Skeletal muscle satellite cell (primary cell): ENCODE data around the gene USP33.
"Not testable (repeated sequence)": the region's sequence is repeated elsewhere in the genome, so short reads cannot be mapped to it uniquely, and the experiment has no call there.

Experiments
- H3K27me3 ChIP-seq: 2 replicates; pipeline ENCODE4 v1.7.0; 2013; ENCODE audit warnings: low read length; ENCODE audit not compliant: control insufficient read depth, insufficient read depth
- H3K36me3 ChIP-seq: 2 replicates; pipeline ENCODE4 v1.7.0; 2013; ENCODE audit warnings: mild to moderate bottlenecking, control low read depth, low read length; ENCODE audit not compliant: insufficient read depth
- H3K4me1 ChIP-seq: 2 replicates; pipeline ENCODE4 v1.7.0; 2013; ENCODE audit warnings: low read length; ENCODE audit not compliant: control insufficient read depth, insufficient read depth
- H3K4me2 ChIP-seq: 2 replicates; pipeline ENCODE4 v1.7.0; 2013; ENCODE audit warnings: mild to moderate bottlenecking, low read length
- H3K4me3 ChIP-seq: 2 replicates; pipeline ENCODE4 v1.7.0; 2013; ENCODE audit warnings: low read length
- H3K9ac ChIP-seq: 2 replicates; pipeline ENCODE4 v1.7.0; 2013; ENCODE audit warnings: mild to moderate bottlenecking, low read depth, low read length, moderate library complexity
- H3K9me3 ChIP-seq: replicated peaks from 2 replicates; pipeline ENCODE4 v1.7.0; 2013; ENCODE audit warnings: mild to moderate bottlenecking, control low read depth, low read length

Gene USP33

DNA sequence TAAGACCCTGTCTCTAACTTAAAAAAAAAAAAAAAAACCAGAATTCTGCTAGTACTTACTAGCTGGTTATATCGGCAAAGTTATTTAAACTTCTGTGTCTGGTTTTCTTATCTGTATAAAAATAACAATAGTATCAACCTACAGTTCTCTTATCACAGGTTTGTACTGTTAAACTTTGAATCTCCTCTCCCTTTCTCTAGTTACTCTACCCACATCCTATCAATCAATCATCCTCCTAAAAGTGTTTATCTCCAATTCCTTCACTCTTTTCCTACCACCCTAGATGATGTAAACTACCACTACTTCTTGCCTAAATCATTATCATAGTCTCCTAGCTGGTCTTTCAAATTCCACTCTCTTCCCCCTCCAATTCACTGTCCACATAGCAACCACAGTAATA lies 27.6 kb downstream of the USP33 start:
- no peak overlapping the region for H3K9ac ChIP-seq
- no peak overlapping the region for H3K4me3 ChIP-seq
- no peaks in the 10 kb centered on the region for H3K9me3 ChIP-seq
- peaks cover 41% of the 10 kb centered on the region for H3K36me3 ChIP-seq
- no peaks in the 10 kb centered on the region for H3K4me1 ChIP-seq
- no peaks in the 10 kb centered on the region for H3K27me3 ChIP-seq
- no peak overlapping the region for H3K4me2 ChIP-seq

DNA sequence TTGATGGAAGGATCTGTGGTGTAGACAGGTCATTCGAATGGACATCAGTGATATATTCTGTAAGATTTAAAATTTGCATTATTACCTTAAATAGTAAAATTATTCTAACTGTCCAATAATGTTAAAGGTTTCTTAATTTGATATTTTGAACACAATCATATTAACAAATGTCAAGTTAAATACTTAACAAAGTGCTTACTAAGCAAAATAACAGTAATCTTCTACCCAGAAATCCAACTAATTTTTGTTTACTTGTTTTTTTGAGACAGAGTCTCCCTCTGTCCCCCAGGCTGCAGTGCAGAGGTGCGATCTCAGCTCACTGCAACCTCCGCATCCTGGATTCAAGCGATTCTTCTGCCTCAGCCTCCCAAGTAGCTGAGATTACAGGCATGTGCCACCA lies 33.9 kb downstream of the USP33 start:
- no peak overlapping the region for H3K9ac ChIP-seq
- no peaks in the 10 kb centered on the region for H3K9me3 ChIP-seq
- H3K4me2 ChIP-seq: no peak overlapping the region
- H3K4me1 ChIP-seq: no peaks in the 10 kb centered on the region
- H3K27me3 ChIP-seq: no peaks in the 10 kb centered on the region
- no peak overlapping the region for H3K4me3 ChIP-seq
- H3K36me3 ChIP-seq: peaks cover 65% of the 10 kb centered on the region

DNA sequence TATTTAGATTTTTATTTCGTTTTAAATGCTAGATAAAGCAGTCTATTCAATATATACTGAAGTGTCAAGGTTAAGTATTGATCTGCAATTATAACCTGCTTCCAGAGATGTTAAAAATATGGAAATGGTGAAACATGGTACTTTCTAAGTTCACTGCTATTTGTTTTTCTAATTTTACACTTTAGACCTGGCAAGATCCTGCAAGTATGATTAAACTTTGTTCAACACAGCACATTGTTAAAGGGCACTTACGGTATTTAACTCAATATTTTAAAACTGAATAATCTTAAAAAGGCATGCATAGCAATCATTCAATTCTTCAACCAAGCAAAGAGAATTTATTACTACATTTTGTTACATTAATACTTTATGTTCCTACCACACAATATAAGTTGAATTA lies 41.5 kb downstream of the USP33 start:
- H3K36me3 ChIP-seq: peaks cover 65% of the 10 kb centered on the region

DNA sequence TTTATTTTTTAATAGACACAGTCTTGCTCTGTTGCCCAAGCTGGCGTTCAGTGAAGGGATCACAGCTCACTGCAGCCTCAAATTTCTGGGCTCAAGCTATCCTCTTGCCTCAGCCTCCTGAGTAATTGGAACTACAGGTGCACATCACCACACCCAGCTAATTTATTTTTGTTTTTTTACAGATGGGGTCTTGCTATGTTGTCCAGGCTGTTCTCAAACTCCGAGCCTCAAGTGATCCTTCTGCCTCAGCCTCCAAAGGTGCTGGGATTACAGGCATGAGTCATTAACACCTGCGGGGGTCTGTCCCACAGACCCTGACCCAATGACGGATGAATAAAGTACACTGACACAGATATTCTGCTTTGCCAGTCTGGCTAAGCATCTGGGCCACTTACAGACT lies 43.6 kb downstream of the USP33 start:
- H3K4me1 ChIP-seq: no peaks in the 10 kb centered on the region
- no peaks in the 10 kb centered on the region for H3K27me3 ChIP-seq
- no peaks in the 10 kb centered on the region for H3K9me3 ChIP-seq
- H3K4me3 ChIP-seq: no peak overlapping the region
- peaks cover 61% of the 10 kb centered on the region for H3K36me3 ChIP-seq
- H3K4me2 ChIP-seq: no peak overlapping the region
- H3K9ac ChIP-seq: no peak overlapping the region

More for the DNA sequence above, 41.5 kb downstream of the USP33 start:
- Histone ChIP-seq H3K9me3 (no peaks in the 10 kb centered on the region), H3K9ac (no peak overlapping the region), H3K4me2 (no peak overlapping the region), H3K4me1 (no peaks in the 10 kb centered on the region), H3K27me3 (no peaks in the 10 kb centered on the region), H3K4me3 (no peak overlapping the region)

DNA sequence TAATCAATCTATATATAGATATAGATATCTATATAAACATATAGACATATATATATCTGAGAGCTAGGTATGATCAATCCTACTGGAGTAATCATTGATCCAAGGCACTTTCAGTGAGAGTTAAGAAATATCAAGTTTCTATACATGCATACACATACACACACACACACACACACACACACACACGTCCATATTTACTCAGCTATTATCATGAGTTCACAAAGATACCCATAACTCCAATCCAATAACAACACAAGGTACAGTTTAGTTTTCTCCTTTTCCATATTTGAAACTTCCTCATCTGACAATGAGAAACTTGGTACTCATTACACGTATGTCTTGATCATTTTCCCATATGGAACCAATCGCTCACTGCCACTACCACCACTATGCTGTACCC lies 49.9 kb downstream of the USP33 start:
- peaks cover 4% of the 10 kb centered on the region for H3K4me1 ChIP-seq
- peaks cover 71% of the 10 kb centered on the region for H3K36me3 ChIP-seq
- no peaks in the 10 kb centered on the region for H3K27me3 ChIP-seq
- H3K9ac ChIP-seq: no peak overlapping the region
- no peaks in the 10 kb centered on the region for H3K9me3 ChIP-seq
- H3K4me3 ChIP-seq: no peak overlapping the region
- no peak overlapping the region for H3K4me2 ChIP-seq

DNA sequence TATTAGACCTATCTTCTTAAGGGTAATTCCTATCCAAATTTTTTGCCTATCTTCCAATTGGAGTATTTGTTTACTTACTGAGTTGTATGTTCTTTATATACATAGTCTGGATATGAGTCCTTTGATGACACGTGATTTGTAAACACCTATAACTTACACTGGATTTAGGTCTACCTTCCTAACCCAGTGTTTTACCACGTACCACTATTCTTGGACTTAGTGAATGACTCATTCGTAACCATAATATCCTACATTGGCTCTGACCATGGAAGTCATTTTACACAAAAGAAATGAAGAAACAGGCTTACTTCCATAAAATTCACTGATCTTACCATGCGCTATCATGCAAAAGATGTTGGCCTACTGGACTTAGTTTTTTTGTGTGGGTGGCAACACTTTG lies 53.3 kb downstream of the USP33 start:
- Histone ChIP-seq H3K4me1 (peaks cover 4% of the 10 kb centered on the region), H3K9me3 (no peaks in the 10 kb centered on the region), H3K9ac (no peak overlapping the region), H3K27me3 (no peaks in the 10 kb centered on the region), H3K36me3 (peaks cover 42% of the 10 kb centered on the region), H3K4me3 (no peak overlapping the region), H3K4me2 (no peak overlapping the region)

DNA sequence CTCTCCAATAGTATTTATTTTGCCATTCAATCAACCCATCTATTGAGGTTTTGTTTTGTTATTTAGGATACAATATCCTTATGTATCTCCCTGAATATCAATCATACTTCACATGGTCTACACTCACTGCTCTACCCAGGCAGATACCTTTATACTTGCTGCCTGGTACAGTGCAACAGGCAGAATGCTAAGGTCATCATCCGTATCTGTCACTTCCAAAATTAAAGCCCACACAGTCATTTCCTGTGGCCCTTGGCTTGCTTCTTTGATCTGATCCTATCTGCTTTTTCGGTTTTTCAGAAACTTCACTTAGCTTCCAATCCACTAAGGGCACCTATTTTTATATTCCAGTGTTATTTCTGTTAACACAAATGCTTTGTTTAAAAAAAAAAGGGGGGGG lies 54.9 kb downstream of the USP33 start:
- no peaks in the 10 kb centered on the region for H3K9me3 ChIP-seq
- H3K4me3 ChIP-seq: no peak overlapping the region
- H3K4me2 ChIP-seq: no peak overlapping the region
- no peak overlapping the region for H3K9ac ChIP-seq
- peaks cover 29% of the 10 kb centered on the region for H3K36me3 ChIP-seq
- H3K27me3 ChIP-seq: no peaks in the 10 kb centered on the region
- peaks cover 4% of the 10 kb centered on the region for H3K4me1 ChIP-seq

DNA sequence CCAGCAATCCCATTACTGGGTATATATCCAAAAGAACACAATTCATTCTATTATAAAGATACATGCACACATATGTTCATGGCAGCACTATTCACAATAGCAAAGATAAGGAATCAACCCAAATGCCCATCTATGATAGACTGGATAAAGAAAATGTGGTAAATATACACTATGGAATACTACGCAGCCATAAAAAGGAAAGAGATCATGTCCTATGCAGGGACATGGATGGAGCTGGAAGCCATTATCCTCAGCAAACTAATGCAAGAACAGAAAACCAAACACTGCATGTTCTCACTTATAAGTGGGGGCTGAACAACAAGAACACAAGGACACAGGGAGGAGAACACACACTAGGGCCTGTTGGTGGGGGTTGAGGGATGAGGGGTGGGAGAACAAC lies 60.0 kb downstream of the USP33 start:
- H3K36me3 ChIP-seq: peaks cover 14% of the 10 kb centered on the region
- not testable (repeated sequence) for H3K4me1 ChIP-seq, H3K4me2 ChIP-seq, H3K9ac ChIP-seq, H3K9me3 ChIP-seq, H3K4me3 ChIP-seq, H3K27me3 ChIP-seq

DNA sequence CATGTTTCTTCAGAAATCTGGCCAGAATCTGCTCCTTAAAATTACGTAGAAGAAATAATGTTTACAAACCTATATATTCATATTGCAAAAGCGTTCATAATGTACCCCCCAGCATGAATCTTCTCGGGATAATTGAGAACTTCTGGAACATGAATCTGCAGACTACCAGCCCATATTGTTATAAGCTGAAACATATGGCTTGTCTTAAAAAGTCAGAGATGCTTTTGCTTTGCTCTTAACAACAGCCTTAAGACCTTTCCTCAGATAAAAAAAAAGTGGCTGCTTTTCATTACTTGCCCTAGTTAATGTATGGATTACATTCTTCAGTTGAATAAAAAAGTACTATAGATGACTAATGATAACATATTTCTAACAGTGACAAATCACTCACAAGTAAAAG lies 62.2 kb downstream of the USP33 start:
- Histone ChIP-seq H3K27me3 (no peaks in the 10 kb centered on the region), H3K4me2 (no peak overlapping the region), H3K4me1 (no peaks in the 10 kb centered on the region), H3K9me3 (no peaks in the 10 kb centered on the region), H3K36me3 (peaks cover 20% of the 10 kb centered on the region), H3K9ac (no peak overlapping the region), H3K4me3 (no peak overlapping the region)

DNA sequence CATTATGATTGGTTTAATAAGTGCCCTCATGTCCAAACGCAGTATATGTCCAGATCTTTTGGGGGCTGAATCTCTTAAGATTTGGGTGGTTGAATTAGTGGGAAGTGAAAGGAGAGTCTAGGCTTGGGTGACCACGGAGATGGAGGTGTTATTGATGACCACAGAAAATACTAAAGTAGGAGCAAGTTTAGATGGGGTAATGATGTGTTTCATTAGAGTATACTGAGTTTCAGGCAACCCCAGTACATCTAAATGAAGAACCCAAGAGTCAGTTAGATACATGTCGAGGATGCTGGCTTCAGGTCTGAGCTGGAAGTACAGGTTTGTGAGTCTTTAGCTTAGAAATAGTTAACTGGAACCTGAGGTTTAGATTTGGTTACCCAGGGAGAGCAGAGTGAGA lies 70.7 kb downstream of the USP33 start:
- peaks cover 8% of the 10 kb centered on the region for H3K36me3 ChIP-seq
- no peak overlapping the region for H3K4me2 ChIP-seq
- no peak overlapping the region for H3K9ac ChIP-seq
- H3K4me1 ChIP-seq: peaks cover 8% of the 10 kb centered on the region
- no peaks in the 10 kb centered on the region for H3K9me3 ChIP-seq
- no peaks in the 10 kb centered on the region for H3K27me3 ChIP-seq
- H3K4me3 ChIP-seq: no peak overlapping the region

DNA sequence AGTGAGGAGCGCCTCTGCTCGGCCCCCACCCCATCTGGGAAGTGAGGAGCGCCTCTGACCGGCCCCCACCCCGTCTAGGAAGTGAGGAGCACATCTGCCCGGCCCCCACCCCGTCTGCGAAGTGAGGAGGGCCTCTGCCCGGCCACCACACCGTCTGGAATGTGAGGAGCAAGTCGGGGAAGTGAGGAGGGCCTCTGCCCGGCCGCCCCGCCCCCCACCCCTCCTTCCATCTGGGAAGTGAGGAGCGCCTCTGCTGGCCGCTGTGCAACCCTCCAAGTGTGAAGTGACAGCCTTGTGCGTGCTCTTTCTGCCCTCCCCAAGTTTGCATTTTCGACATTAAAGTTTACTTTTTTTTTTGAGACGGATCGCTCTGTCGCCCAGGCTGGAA lies 72.1 kb downstream of the USP33 start:
- Histone ChIP-seq H3K4me1 (peaks cover 13% of the 10 kb centered on the region), H3K9ac (no peak overlapping the region), H3K36me3 (peaks cover 4% of the 10 kb centered on the region), H3K4me2 (no peak overlapping the region), H3K27me3 (no peaks in the 10 kb centered on the region), H3K4me3 (no peak overlapping the region), H3K9me3 (no peaks in the 10 kb centered on the region)

DNA sequence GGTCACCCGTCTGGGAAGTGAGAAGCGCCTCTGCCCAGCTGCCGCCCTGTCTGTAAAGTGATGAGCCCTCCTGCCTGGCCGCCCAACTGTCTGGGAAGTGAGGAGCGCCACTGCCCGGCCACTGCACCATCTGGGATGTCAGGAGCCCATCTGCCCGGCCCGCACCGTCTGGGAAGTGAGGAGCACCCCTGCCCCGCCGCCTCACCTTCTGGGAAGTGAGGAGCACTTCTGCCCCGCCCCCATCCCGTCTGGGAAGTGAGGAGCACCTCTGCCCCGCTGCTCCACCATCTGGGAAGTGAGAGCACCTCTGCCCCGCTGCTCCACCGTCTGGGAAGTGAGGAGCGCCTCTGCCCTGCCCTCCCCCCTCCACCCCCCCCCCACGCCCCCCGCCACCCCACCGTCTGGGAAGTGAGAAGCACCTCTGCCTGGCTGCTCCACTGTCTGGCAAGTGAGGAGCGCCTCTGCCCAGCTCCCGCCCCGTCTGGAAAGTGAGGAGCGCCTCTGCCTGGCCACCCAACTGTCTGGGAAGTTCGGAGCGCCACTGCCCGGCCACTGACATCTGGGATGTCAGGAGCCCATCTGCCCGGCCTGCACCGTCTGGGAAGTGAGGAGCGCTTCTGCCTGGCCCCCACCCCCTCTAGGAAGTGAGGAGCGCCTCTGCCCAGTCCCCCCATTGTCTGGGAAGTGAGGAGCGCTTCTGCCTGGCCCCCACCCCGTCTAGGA lies 72.7 kb downstream of the USP33 start:
- peaks cover 4% of the 10 kb centered on the region for H3K36me3 ChIP-seq
- no peak overlapping the region for H3K4me2 ChIP-seq
- H3K4me3 ChIP-seq: no peak overlapping the region
- H3K9ac ChIP-seq: no peak overlapping the region
- no peaks in the 10 kb centered on the region for H3K9me3 ChIP-seq
- peaks cover 13% of the 10 kb centered on the region for H3K4me1 ChIP-seq
- no peaks in the 10 kb centered on the region for H3K27me3 ChIP-seq
